ENCODE measurements around the gene RIN2. TPM values are rescaled to one million over a fixed set of nuclear protein-coding genes. Genes with fewer than 3 reads are reported as not detected.

The RIN2 gene
- total and polyA plus RNA-seq, 2 of the 13 experiments (the other 11 are each of a cell fraction or from before 2014, with no cell fraction given): 2.5 to 5.1 TPM

DNA sequence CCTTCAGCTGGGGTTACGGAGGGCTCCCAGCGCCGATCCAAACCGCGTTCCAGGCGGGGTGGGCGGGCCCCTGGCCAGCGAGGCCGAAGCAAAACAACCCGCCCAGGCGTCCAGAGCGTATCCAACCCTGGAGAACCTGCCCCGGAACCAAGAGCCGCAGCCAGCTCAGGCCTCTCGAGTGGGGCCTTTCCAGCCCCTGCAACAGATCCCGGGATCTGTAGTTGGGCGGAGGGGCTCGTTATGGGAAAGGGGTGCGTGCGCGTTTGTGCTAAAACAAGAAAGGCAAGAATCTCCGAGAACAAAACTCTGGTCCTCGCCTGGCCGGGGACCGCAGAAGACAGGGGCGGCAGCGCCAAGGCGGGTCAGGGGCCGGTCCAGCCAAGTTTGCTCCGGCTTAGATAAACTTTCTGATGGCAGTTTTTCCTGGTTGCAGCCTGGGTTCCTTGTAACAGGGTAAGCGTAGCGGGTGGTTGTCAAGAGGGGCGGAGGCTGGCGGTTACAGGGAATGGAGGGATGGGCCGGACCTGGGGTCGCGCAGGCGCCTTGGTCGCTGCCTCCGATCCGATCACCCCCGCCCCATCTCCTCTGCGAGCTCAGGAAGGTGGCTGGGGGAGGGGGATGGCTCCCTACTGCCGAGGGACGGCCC lies 448 bp upstream of the RIN2 start (continued):
- TF ChIP-seq, protein P1, sequence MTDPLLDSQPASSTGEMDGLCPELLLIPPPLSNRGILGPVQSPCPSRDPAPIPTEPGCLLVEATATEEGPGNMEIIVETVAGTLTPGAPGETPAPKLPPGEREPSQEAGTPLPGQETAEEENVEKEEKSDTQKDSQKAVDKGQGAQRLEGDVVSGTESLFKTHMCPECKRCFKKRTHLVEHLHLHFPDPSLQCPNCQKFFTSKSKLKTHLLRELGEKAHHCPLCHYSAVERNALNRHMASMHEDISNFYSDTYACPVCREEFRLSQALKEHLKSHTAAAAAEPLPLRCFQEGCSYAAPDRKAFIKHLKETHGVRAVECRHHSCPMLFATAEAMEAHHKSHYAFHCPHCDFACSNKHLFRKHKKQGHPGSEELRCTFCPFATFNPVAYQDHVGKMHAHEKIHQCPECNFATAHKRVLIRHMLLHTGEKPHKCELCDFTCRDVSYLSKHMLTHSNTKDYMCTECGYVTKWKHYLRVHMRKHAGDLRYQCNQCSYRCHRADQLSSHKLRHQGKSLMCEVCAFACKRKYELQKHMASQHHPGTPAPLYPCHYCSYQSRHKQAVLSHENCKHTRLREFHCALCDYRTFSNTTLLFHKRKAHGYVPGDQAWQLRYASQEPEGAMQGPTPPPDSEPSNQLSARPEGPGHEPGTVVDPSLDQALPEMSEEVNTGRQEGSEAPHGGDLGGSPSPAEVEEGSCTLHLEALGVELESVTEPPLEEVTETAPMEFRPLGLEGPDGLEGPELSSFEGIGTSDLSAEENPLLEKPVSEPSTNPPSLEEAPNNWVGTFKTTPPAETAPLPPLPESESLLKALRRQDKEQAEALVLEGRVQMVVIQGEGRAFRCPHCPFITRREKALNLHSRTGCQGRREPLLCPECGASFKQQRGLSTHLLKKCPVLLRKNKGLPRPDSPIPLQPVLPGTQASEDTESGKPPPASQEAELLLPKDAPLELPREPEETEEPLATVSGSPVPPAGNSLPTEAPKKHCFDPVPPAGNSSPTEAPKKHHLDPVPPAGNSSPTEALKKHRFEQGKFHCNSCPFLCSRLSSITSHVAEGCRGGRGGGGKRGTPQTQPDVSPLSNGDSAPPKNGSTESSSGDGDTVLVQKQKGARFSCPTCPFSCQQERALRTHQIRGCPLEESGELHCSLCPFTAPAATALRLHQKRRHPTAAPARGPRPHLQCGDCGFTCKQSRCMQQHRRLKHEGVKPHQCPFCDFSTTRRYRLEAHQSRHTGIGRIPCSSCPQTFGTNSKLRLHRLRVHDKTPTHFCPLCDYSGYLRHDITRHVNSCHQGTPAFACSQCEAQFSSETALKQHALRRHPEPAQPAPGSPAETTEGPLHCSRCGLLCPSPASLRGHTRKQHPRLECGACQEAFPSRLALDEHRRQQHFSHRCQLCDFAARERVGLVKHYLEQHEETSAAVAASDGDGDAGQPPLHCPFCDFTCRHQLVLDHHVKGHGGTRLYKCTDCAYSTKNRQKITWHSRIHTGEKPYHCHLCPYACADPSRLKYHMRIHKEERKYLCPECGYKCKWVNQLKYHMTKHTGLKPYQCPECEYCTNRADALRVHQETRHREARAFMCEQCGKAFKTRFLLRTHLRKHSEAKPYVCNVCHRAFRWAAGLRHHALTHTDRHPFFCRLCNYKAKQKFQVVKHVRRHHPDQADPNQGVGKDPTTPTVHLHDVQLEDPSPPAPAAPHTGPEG (CRISPR knock-in tag; IDR thresholded peaks at IDR 0.05): peak; percentile 98
- no peak; the same call in 1 of the 2 replicates for TF ChIP-seq CBX5 (CRISPR knock-in tag; IDR thresholded peaks at IDR 0.05; ENCODE audit: borderline replicate concordance)
- peak; percentile 74 for TF ChIP-seq PHF8 (CRISPR knock-in tag; IDR thresholded peaks at IDR 0.05)
- TF ChIP-seq TAF1 (CRISPR knock-in tag; IDR thresholded peaks at IDR 0.05): 0 out of 2 replicates have a peak, but pooled peaks have one; percentile 31
- TF ChIP-seq ZFAT (CRISPR knock-in tag; conservative IDR thresholded peaks at IDR 0.05): no peak
- TF ChIP-seq ZFP90 (CRISPR knock-in tag; IDR thresholded peaks at IDR 0.05; ENCODE audit: borderline replicate concordance): peak; percentile 47; the same call in 1 of the 2 replicates
- TF ChIP-seq ZBTB20 (CRISPR knock-in tag; IDR thresholded peaks at IDR 0.05; ENCODE audit: borderline replicate concordance, low read depth): peak; percentile 68; the same call in 1 of the 2 replicates
- TF ChIP-seq ZBTB49 (CRISPR knock-in tag; IDR thresholded peaks at IDR 0.05; ENCODE audit: borderline replicate concordance): no peak
- TF ChIP-seq ZNF138 (CRISPR knock-in tag; IDR thresholded peaks at IDR 0.05; ENCODE audit: low read depth): 0 out of 2 replicates have a peak, but pooled peaks have one; percentile 65
- peak; percentile 45 for TF ChIP-seq KDM2A (CRISPR knock-in tag; IDR thresholded peaks at IDR 0.05; ENCODE audit: borderline replicate concordance, low read depth)
- TF ChIP-seq ZNF441 (CRISPR knock-in tag; IDR thresholded peaks at IDR 0.05; ENCODE audit: borderline replicate concordance): peak; percentile 68; the same call in 1 of the 2 replicates
- peak; percentile 90 for TF ChIP-seq FOXC1 (CRISPR knock-in tag; IDR thresholded peaks at IDR 0.05; ENCODE audit: borderline replicate concordance)
- no peak for TF ChIP-seq ZNF883 (CRISPR knock-in tag; IDR thresholded peaks at IDR 0.05; ENCODE audit: not compliant biosample characterization)
- TF ChIP-seq HDAC6 (IDR thresholded peaks at IDR 0.05; ENCODE audit: low read depth, low read length): no peak
- no peak for TF ChIP-seq HMG20A (CRISPR knock-in tag; IDR thresholded peaks at IDR 0.05; ENCODE audit: borderline replicate concordance)
- no peak for TF ChIP-seq ZNF83 (CRISPR knock-in tag; IDR thresholded peaks at IDR 0.05; ENCODE audit: borderline replicate concordance)
- 0 out of 2 replicates have a peak, but pooled peaks have one; percentile 1 for TF ChIP-seq NR2C2 (CRISPR knock-in tag; IDR thresholded peaks at IDR 0.05; ENCODE audit: borderline replicate concordance)
- peak; percentile 65; the same call in 1 of the 2 replicates for TF ChIP-seq HOXD1 (CRISPR knock-in tag; IDR thresholded peaks at IDR 0.05)
- peak; percentile 94; the same call in 1 of the 2 replicates for TF ChIP-seq SNAI1 (CRISPR knock-in tag; IDR thresholded peaks at IDR 0.05; ENCODE audit: borderline replicate concordance)
- no peak for TF ChIP-seq NONO (IDR thresholded peaks at IDR 0.05)
- no peak for TF ChIP-seq NONO (CRISPR knock-in tag; conservative IDR thresholded peaks at IDR 0.05)
- TF ChIP-seq MTF2 (CRISPR knock-in tag; IDR thresholded peaks at IDR 0.05; ENCODE audit: borderline replicate concordance): peak; percentile 87; the same call in 1 of the 2 replicates

All from HepG2 (cell line).